Upper lobe of left lung (tissue), 4 donors: ENCODE measurements around the gene QRICH1.

ENCODE experiments used
- EP300 ChIP-seq, 4 donors: sonication (generic); formaldehyde crosslinking; IDR thresholded peaks; one replicate each; pipeline ENCODE4 v1.5.1; 2017; ENCODE audit warnings: antibody characterized with exemption in 4 of 4, control low read depth in 2 of 4
- POLR2AphosphoS5 ChIP-seq, 2 donors: sonication (generic); formaldehyde crosslinking; IDR thresholded peaks; one replicate each; pipeline ENCODE4 v1.5.1; 2017; ENCODE audit warnings: antibody characterized with exemption in 2 of 2
- TF ChIP-seq, protein P1 (sequence below), 6 experiments: fragments of 450-650 bp in 4 of 6; fragments of 200-600 bp in 2 of 6; sonication (generic) in 2 of 6; IDR thresholded peaks; one replicate each; pipeline ENCODE4 v1.5.1; 2016 to 2019; ENCODE audit warnings: antibody characterized with exemption in 6 of 6

DNA sequence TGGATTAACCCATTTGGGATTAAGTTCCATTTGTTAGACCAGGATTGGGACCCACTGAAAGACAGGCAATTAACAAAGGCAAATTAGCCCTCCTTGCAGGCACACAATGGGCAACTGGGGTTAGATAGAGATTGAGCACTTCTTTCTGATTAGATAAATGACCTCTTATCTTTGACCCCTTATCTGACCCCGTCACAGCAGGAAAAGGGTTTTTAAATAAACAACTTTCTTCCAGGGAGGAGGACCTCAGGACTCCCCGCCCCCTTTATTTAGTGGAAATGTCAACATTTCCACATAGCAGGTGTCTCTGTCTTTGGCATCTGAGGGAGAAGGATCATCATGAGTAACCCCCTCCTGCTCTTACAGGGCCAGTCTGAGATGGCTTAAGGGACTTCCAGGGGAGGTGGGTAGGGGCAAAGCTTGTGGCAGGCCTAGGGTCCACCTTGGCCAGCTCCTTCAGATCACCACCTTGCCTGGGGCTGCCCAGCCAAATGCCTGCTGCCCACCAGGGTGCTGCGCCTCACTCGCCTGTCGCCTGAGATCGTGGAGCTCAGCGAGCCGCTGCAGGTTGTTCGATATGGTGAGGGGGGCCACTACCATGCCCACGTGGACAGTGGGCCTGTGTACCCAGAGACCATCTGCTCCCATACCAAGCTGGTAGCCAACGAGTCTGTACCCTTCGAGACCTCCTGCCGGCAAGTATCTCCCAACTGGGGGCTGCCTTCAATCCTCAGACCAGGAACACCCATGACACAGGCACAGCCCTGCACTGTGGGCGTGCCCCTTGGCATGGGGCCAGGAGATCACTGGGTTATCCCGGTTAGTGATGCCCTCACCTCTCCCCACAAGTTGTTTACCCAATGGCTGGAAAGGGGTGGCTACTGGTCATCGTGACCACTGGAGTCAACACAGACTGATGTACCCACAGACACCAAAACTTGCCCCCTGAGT is 89.2 kb downstream of the QRICH1 start:
- TF ChIP-seq, protein P1, sequence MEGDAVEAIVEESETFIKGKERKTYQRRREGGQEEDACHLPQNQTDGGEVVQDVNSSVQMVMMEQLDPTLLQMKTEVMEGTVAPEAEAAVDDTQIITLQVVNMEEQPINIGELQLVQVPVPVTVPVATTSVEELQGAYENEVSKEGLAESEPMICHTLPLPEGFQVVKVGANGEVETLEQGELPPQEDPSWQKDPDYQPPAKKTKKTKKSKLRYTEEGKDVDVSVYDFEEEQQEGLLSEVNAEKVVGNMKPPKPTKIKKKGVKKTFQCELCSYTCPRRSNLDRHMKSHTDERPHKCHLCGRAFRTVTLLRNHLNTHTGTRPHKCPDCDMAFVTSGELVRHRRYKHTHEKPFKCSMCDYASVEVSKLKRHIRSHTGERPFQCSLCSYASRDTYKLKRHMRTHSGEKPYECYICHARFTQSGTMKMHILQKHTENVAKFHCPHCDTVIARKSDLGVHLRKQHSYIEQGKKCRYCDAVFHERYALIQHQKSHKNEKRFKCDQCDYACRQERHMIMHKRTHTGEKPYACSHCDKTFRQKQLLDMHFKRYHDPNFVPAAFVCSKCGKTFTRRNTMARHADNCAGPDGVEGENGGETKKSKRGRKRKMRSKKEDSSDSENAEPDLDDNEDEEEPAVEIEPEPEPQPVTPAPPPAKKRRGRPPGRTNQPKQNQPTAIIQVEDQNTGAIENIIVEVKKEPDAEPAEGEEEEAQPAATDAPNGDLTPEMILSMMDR (IDR thresholded peaks at IDR 0.05), result no peak
- TF ChIP-seq POLR2AphosphoS5 (IDR thresholded peaks at IDR 0.05) (no peak), EP300 (IDR thresholded peaks at IDR 0.05) (no peak)
